Liver (tissue), 9 donors: ENCODE results near the gene BCL3. TPM values are rescaled to one million over a fixed set of nuclear protein-coding genes. Genes with fewer than 3 reads are reported as not detected.

Experiments
- DNase-seq: peaks from one replicate; pipeline ENCODE4 v3.0.0-alpha.2; 2017; ENCODE audit warnings: low spot score
- H3K27ac ChIP-seq, 2 donors: one replicate each; pipeline ENCODE4 v1.7.0; 2013; ENCODE audit warnings: inconsistent platforms in 2 of 2, low read length in 2 of 2, control low read depth in 1 of 2, low read depth in 1 of 2, mild to moderate bottlenecking in 1 of 2
- H3K27me3 ChIP-seq, 4 donors: one replicate each; pipeline versions ENCODE4 v1.6.1 to v1.7.0; 2013; ENCODE audit warnings: low read length in 3 of 4, inconsistent platforms in 1 of 4, mild to moderate bottlenecking in 1 of 4, moderate library complexity in 1 of 4; ENCODE audit not compliant: control insufficient read depth in 4 of 4, insufficient read depth in 4 of 4
- H3K36me3 ChIP-seq, 4 donors: one replicate each; pipeline versions ENCODE4 v1.6.1 to v1.7.0; 2013; ENCODE audit warnings: low read length in 3 of 4, mild to moderate bottlenecking in 3 of 4, low read depth in 1 of 4, moderate library complexity in 1 of 4; ENCODE audit not compliant: control insufficient read depth in 4 of 4, insufficient read depth in 3 of 4
- H3K4me1 ChIP-seq, 4 donors: one replicate each; pipeline versions ENCODE4 v1.6.1 to v1.7.0; 2013; ENCODE audit warnings: low read length in 3 of 4, mild to moderate bottlenecking in 3 of 4, moderate library complexity in 1 of 4; ENCODE audit not compliant: control insufficient read depth in 4 of 4, insufficient read depth in 4 of 4
- H3K4me3 ChIP-seq, 3 donors: one replicate each; pipeline versions ENCODE4 v1.6.1 to v1.7.0; 2013; ENCODE audit warnings: low read length in 3 of 3, control low read depth in 1 of 3, low read depth in 1 of 3, mild to moderate bottlenecking in 1 of 3
- H3K9ac ChIP-seq, 2 donors: one replicate each; pipeline ENCODE4 v1.7.0; 2013; ENCODE audit warnings: low read length in 2 of 2, mild to moderate bottlenecking in 2 of 2, moderate library complexity in 2 of 2, control low read depth in 1 of 2, low read depth in 1 of 2
- H3K9me3 ChIP-seq, 4 donors: one replicate each; pipeline versions ENCODE4 v1.6.1 to v1.7.0; 2013; ENCODE audit warnings: low read length in 3 of 4; ENCODE audit not compliant: control insufficient read depth in 4 of 4
- CTCF ChIP-seq: fragments of 150-350 bp; IDR thresholded peaks from 2 replicates; pipeline ENCODE4 v1.5.1; 2017; ENCODE audit warnings: improper control_type of control experiment, low read depth, low read length; ENCODE audit not compliant: missing input control
- JUND ChIP-seq, 2 donors: IDR thresholded peaks; 2 replicates each; pipeline ENCODE4 v1.6.1; 2016; ENCODE audit warnings: antibody characterized with exemption in 2 of 2
- NR2F2 ChIP-seq: IDR thresholded peaks from 2 replicates; pipeline ENCODE4 v1.6.1; 2016; ENCODE audit warnings: antibody characterized with exemption
- RAD21 ChIP-seq, 2 donors: IDR thresholded peaks; 2 replicates each; pipeline ENCODE4 v1.6.1; 2016; ENCODE audit warnings: antibody characterized with exemption in 2 of 2, mild to moderate bottlenecking in 2 of 2
- REST ChIP-seq: IDR thresholded peaks from 2 replicates; pipeline ENCODE4 v1.6.1; 2016; ENCODE audit warnings: antibody characterized with exemption, mild to moderate bottlenecking
- RXRA ChIP-seq, 2 donors: IDR thresholded peaks; 2 replicates each; pipeline ENCODE4 v1.6.1; 2017 to 2018; ENCODE audit warnings: antibody characterized with exemption in 2 of 2, mild to moderate bottlenecking in 1 of 2
- SP1 ChIP-seq: IDR thresholded peaks from 2 replicates; pipeline ENCODE4 v1.6.1; 2018; ENCODE audit warnings: antibody characterized with exemption, mild to moderate bottlenecking
- TAF1 ChIP-seq: conservative IDR thresholded peaks from 2 replicates; pipeline ENCODE4 v1.6.1; 2016; ENCODE audit warnings: antibody characterized with exemption, mild to moderate bottlenecking
- ZBTB33 ChIP-seq: IDR thresholded peaks from 2 replicates; pipeline ENCODE4 v1.6.1; 2016; ENCODE audit warnings: antibody characterized with exemption
- WGBS: extraction: QIAGEN DNeasy Blood & Tissue Kit; methylation state at CpG from one replicate; pipeline ENCODE4 v1.1.7; 2013; 5-methylcytosine and 5-hydroxymethylcytosine counted together
- polyA plus RNA-seq, 2 donors: library from polyadenylated mRNA; stranded (reverse) in 1 of 2; unstranded in 1 of 2; fragments of 200-250 nt in 1 of 2; fragments of >200 nt in 1 of 2; fragmentation: Nextera tagmentation in 1 of 2; extraction: Ambion mirVana in 1 of 2; gene quantifications; one replicate each; pipeline versions ENCODE4 v1.2.1 to v1.2.3, GENCODE V29; 2013 to 2015
- total RNA-seq, 2 donors: library from RNA; depleted of rRNA; stranded (reverse); fragments of >200 nt; gene quantifications; one replicate each; pipeline ENCODE4 v1.2.3, GENCODE V29; 2014
- donor health status: healthy.
- donor health status: healthy.
- donor health status: healthy.
- donor health status: healthy.
- donor health status: healthy.

BCL3 gene
- total and polyA plus RNA-seq, 4 donors: 4.5 to 63.6 (median 19.7) TPM

- TF ChIP-seq CTCF: no peak
- TF ChIP-seq NR2F2: peak; percentile 27
- no peak for TF ChIP-seq TAF1
These were observed 22.0 kb upstream of the BCL3 start (continued) for GRCh38 chr19:44726465-44726864.

- TF ChIP-seq NR2F2 (no peak), RXRA (IDR thresholded peaks at IDR 0.05) (no peak), JUND (IDR thresholded peaks at IDR 0.05) (no peak)
- Histone ChIP-seq H3K27ac (peak overlapping the region in 1 of 2 donors; percentile 23), H3K27me3 (no peaks in the 10 kb centered on the region), H3K9me3 (no peaks in the 10 kb centered on the region), H3K4me1 (peaks cover 4 to 32% (median 25%) of the 10 kb centered on the region in 4 donors), H3K9ac (no peak overlapping the region), H3K4me3 (no peak overlapping the region), H3K36me3 (no peaks in the 10 kb centered on the region)
- WGBS: 83% methylated on average over 6 of the region's 6 CpGs
- DNase-seq: no peak
These were observed 20.3 kb upstream of the BCL3 start for GRCh38 chr19:44728178-44728577.

- Histone ChIP-seq H3K36me3 (no peaks in the 10 kb centered on the region), H3K27me3 (no peaks in the 10 kb centered on the region), H3K4me1 (peaks cover 4 to 18% (median 14%) of the 10 kb centered on the region in 4 donors), H3K9me3 (no peaks in the 10 kb centered on the region), H3K27ac (no peak overlapping the region), H3K4me3 (no peak overlapping the region), H3K9ac (no peak overlapping the region)
- no peak for TF ChIP-seq TAF1
- no peak for TF ChIP-seq SP1
- 90% methylated on average over 8 of the region's 8 CpGs for WGBS
- DNase-seq: no peak
These were observed 18.9 kb upstream of the BCL3 start for GRCh38 chr19:44729516-44730033.

GRCh38 chr19:44731081-44731480 lies 17.4 kb upstream of the BCL3 start:
- DNase-seq: no peak
- Histone ChIP-seq H3K27me3 (no peaks in the 10 kb centered on the region), H3K36me3 (no peaks in the 10 kb centered on the region), H3K9ac (no peak overlapping the region), H3K4me1 (peaks cover 2 to 15% (median 5%) of the 10 kb centered on the region in 4 donors), H3K27ac (no peak overlapping the region), H3K4me3 (no peak overlapping the region), H3K9me3 (no peaks in the 10 kb centered on the region)
- no peak for TF ChIP-seq ZBTB33
- TF ChIP-seq RAD21 (IDR thresholded peaks at IDR 0.05): no peak
- no peak for TF ChIP-seq TAF1
- no peak for TF ChIP-seq REST
- 88% methylated on average over 5 of the region's 5 CpGs for WGBS
